CD4-positive, alpha-beta T cell (primary cell): ENCODE results near the gene LMNB1. TPM values are rescaled to one million over a fixed set of nuclear protein-coding genes. Genes with fewer than 3 reads are reported as not detected.

Source experiments
- ATAC-seq: fragments of 200-7000 bp; cut with Tn5 transposase; one replicate; pipeline ENCODE4 v1.10.0; 2022; ENCODE audit warnings: mild to moderate bottlenecking; ENCODE audit not compliant: poor library complexity
- CTCF ChIA-PET: fragments of 350-600 bp; sonication (Branson Sonifier 250); formaldehyde crosslinking; loops from one replicate; lab custom pipeline; 2021; ENCODE audit warnings: antibody characterized with exemption, inconsistent platforms; lab: Charles Lee
- POLR2A ChIA-PET: fragments of 350-600 bp; sonication (Branson Sonifier 250); formaldehyde crosslinking; loops from one replicate; lab custom pipeline; 2021; ENCODE audit warnings: antibody characterized with exemption, inconsistent platforms; lab: Charles Lee
- DNase-seq, 14 experiments: peaks; one replicate each; pipeline ENCODE4 v3.0.0-alpha.2; 2013 to 2020; ENCODE audit warnings: mixed read lengths in 2 of 14
- H3K27ac ChIP-seq, 2 donors: one replicate each; pipeline versions ENCODE4 v1.5.1 to v1.7.0; 2013; ENCODE audit warnings: low read length in 2 of 2, low read depth in 1 of 2, mild to moderate bottlenecking in 1 of 2
- H3K27me3 ChIP-seq, 2 experiments: 1 replicate in 1 of 2; 2 replicates in 1 of 2; pipeline versions ENCODE4 v1.6.1 to v1.7.0; 2013; ENCODE audit warnings: low read length in 2 of 2, control low read depth in 1 of 2, mild to moderate bottlenecking in 1 of 2, moderate library complexity in 1 of 2; ENCODE audit not compliant: insufficient read depth in 2 of 2, control insufficient read depth in 1 of 2
- H3K36me3 ChIP-seq: one replicate; pipeline ENCODE4 v1.6.1; 2013; ENCODE audit warnings: low read length, control low read depth; ENCODE audit not compliant: insufficient read depth
- H3K4me1 ChIP-seq: one replicate; pipeline ENCODE4 v1.6.1; 2013; ENCODE audit warnings: low read length, control low read depth; ENCODE audit not compliant: insufficient read depth
- H3K4me3 ChIP-seq: one replicate; pipeline ENCODE4 v1.5.1; 2013; ENCODE audit warnings: mild to moderate bottlenecking, low read length, moderate library complexity
- H3K9me3 ChIP-seq, 2 experiments: 1 replicate in 1 of 2; 2 replicates in 1 of 2; pipeline versions ENCODE4 v1.6.1 to v1.7.0; 2013; ENCODE audit warnings: low read length in 2 of 2, mild to moderate bottlenecking in 2 of 2, control low read depth in 1 of 2, moderate library complexity in 1 of 2; ENCODE audit not compliant: control insufficient read depth in 1 of 2, insufficient read depth in 1 of 2
- H3K27ac Mint-ChIP-seq: one replicate; pipeline ENCODE4 v1.8.0; 2020; ENCODE audit warnings: mixed read lengths
- H3K27me3 Mint-ChIP-seq: one replicate; pipeline ENCODE4 v1.8.0; 2021; ENCODE audit warnings: mixed read lengths
- H3K36me3 Mint-ChIP-seq: one replicate; pipeline ENCODE4 v1.8.0; 2021; ENCODE audit warnings: low read depth, mixed read lengths
- H3K4me1 Mint-ChIP-seq: one replicate; pipeline ENCODE4 v1.8.0; 2021; ENCODE audit warnings: low read depth, mixed read lengths
- H3K4me3 Mint-ChIP-seq: one replicate; pipeline ENCODE4 v1.8.0; 2020; ENCODE audit warnings: mild to moderate bottlenecking, mixed read lengths
- H3K9me3 Mint-ChIP-seq: one replicate; pipeline ENCODE4 v1.8.0; 2020; ENCODE audit warnings: mixed read lengths
- CTCF ChIP-seq: fragments of 200-600 bp; IDR thresholded peaks from one replicate; pipeline ENCODE4 v1.8.0; 2022; ENCODE audit warnings: antibody characterized with exemption, mild to moderate bottlenecking
- intact Hi-C, 2 experiments: fragments of 100-400 bp; cut with DNase I in 1 of 2; cut with micrococcal nuclease in 1 of 2; formaldehyde crosslinking; loops; one replicate each; pipeline versions ENCODE4 v1.15.1 to v1.9.0; 2023 to 2025; cut with DNase I, micrococcal nuclease
- total RNA-seq, 174 experiments: library from RNA in 2 of 174; stranded (reverse) in 2 of 174; gene quantifications; one replicate each; pipeline ENCODE4 v1.2.3 and lab custom pipeline; 2021 to 2026

Gene LMNB1
- total RNA-seq, 2 experiments from 2014 or later = 30.6 to 31.1 TPM

- Histone ChIP-seq H3K27me3 (no peaks in the 10 kb centered on the region), H3K27ac (no peak overlapping the region), H3K4me3 (no peak overlapping the region), H3K9me3 (peaks cover 0 to 10% of the 10 kb centered on the region in 2 experiments), H3K36me3 (no peaks in the 10 kb centered on the region), H3K4me1 (peaks cover 15% of the 10 kb centered on the region)
- peaks cover 24% of the 10 kb centered on the region for H3K4me1 Mint-ChIP-seq
- H3K4me3 Mint-ChIP-seq = no peak overlapping the region
- no peaks in the 10 kb centered on the region for H3K27me3 Mint-ChIP-seq
- ATAC-seq (no peak), DNase-seq (no peak)
- H3K9me3 Mint-ChIP-seq = peaks cover 2% of the 10 kb centered on the region
- ChIA-PET CTCF (no interaction called here), POLR2A (no interaction called here)
- intact Hi-C loops = loop anchor here in 1 of 2 experiments (10.0 kb wide), 2 partner anchors 366 to 656 kb away; partner anchors contain the start of gene PRRC1
- H3K36me3 Mint-ChIP-seq = no peaks in the 10 kb centered on the region
- no peak for TF ChIP-seq CTCF
- no peak overlapping the region for H3K27ac Mint-ChIP-seq
Measured at GRCh38 chr5:126858441-126858840, 81.5 kb downstream of the LMNB1 start.

GRCh38 chr5:126863402-126863801 lies 86.5 kb downstream of the LMNB1 start:
- Mint-ChIP-seq H3K9me3 (no peaks in the 10 kb centered on the region), H3K4me3 (no peak overlapping the region), H3K36me3 (no peaks in the 10 kb centered on the region), H3K4me1 (peaks cover 5% of the 10 kb centered on the region), H3K27me3 (no peaks in the 10 kb centered on the region), H3K27ac (no peak overlapping the region)
- H3K4me1 ChIP-seq = no peaks in the 10 kb centered on the region
- intact Hi-C loops = no loop called here
- no peak overlapping the region for H3K4me3 ChIP-seq
- H3K9me3 ChIP-seq = no peaks in the 10 kb centered on the region
- H3K27ac ChIP-seq = no peak overlapping the region
- DNase-seq (no peak), ATAC-seq (no peak)
- no peaks in the 10 kb centered on the region for H3K27me3 ChIP-seq
- no peaks in the 10 kb centered on the region for H3K36me3 ChIP-seq
- no peak for TF ChIP-seq CTCF
- ChIA-PET POLR2A (no interaction called here), CTCF (no interaction called here)

GRCh38 chr5:126864042-126864688 lies 87.2 kb downstream of the LMNB1 start:
- no peaks in the 10 kb centered on the region for H3K9me3 ChIP-seq
- no peak for ATAC-seq
- H3K4me1 ChIP-seq = peaks cover 6% of the 10 kb centered on the region
- intact Hi-C loops = no loop called here
- no peaks in the 10 kb centered on the region for H3K36me3 Mint-ChIP-seq
- no peak for DNase-seq
- H3K27ac ChIP-seq = no peak overlapping the region
- TF ChIP-seq CTCF = no peak
- no peak overlapping the region for H3K27ac Mint-ChIP-seq
- no peaks in the 10 kb centered on the region for H3K27me3 Mint-ChIP-seq
- H3K4me3 Mint-ChIP-seq = no peak overlapping the region
- H3K9me3 Mint-ChIP-seq = no peaks in the 10 kb centered on the region
- POLR2A ChIA-PET = no interaction called here
- H3K4me3 ChIP-seq = no peak overlapping the region
- H3K4me1 Mint-ChIP-seq = peaks cover 12% of the 10 kb centered on the region
- H3K27me3 ChIP-seq = no peaks in the 10 kb centered on the region
- CTCF ChIA-PET = no interaction called here
- H3K36me3 ChIP-seq = no peaks in the 10 kb centered on the region
